HG03196 (cell line): Measurements from ENCODE around the gene GGT1.
"Not testable (repeated sequence)": the region's sequence is repeated elsewhere in the genome, so short reads cannot be mapped to it uniquely, and the experiment has no call there.

Experiments
- ATAC-seq: cut with Tn5 transposase; IDR thresholded peaks from one replicate; pipeline ENCODE4 v1.9.1; 2021; ENCODE audit not compliant: unreplicated experiment

GGT1 gene

GRCh38 chr22:24595863-24596262 is 7.1 kb upstream of the GGT1 start:
- no peak for ATAC-seq

DNA sequence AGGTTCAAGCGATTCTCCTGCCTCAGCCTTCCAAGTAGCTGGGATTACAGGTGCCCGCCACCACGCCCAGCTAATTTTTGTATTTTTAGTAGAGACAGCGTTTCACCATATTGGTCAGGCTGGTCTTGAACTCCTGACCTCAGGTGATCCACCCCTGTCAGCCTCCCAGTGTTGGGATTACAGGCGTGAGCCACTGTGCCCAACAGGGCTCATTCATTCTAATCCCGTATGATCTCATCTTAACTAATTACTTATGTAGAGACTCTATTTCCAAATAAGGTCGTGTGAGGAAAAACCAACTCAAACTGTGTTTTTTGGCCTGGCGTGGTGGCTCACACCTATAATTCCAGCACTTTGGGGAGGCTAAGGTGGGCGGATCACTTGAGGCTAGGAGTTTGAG is 5.9 kb upstream of the GGT1 start:
- ATAC-seq, result not testable (repeated sequence)

GRCh38 chr22:24599514-24599913 is 3.5 kb upstream of the GGT1 start:
- ATAC-seq, result no peak

- not testable (repeated sequence) for ATAC-seq
Measured at GRCh38 chr22:24599958-24600715, 2.9 kb upstream of the GGT1 start.

GRCh38 chr22:24601217-24602104 is 1.5 kb upstream of the GGT1 start:
- no peak for ATAC-seq

DNA sequence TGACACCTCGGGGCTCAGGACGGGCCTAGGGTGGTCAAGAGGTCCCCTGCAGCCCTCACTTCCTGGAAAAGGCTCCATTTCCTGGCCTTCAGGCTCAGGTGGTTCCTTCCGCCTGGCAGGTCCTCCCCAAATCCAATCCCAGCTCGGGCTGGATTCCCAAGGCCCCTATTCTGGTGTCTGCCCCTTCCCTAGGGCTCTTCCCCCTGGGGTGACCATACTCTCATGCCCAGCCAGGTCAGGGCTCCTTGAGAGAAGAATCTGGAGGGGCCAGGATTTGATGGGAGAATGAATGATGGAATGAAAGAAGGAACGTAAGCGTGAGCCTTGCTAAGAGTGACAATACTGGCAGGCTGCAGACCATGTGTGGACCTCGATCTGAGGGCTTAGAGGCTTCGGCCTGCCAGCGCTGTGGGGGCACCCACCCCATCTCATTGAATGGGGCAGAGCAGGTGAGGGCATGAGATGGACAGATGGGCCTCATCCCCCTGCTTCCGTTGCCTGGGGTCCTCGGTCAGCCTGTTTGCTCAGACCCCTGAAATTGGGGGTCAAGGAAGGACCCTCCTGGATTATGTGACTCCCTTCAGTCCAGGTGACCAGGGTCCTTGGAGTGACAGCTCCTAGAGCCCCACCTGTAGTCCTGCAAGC is 766 bp upstream of the GGT1 start:
- ATAC-seq, result not testable (repeated sequence)

- not testable (repeated sequence) for ATAC-seq
Measured at GRCh38 chr22:24603770-24604629, 1.0 kb downstream of the GGT1 start.

DNA sequence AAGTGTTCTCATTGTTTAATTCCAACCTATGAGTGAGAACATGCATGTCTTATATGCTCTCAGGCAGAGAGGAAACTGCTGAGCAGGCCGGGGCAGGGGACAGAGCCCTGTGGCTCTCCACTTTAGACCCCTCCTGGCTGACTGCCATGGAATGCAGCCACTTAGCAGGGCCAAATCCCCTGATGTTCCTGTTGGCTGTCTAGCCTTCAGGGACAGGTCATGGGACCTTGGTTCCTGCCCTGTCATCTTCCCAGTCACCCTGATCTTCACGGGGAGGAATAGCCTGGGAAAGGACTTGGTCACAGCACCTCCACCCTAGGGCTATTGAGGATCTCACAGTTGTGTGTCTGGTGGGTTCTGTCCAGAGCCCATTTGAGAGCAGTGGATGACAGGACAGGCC is 3.3 kb downstream of the GGT1 start:
- ATAC-seq, result not testable (repeated sequence)

DNA sequence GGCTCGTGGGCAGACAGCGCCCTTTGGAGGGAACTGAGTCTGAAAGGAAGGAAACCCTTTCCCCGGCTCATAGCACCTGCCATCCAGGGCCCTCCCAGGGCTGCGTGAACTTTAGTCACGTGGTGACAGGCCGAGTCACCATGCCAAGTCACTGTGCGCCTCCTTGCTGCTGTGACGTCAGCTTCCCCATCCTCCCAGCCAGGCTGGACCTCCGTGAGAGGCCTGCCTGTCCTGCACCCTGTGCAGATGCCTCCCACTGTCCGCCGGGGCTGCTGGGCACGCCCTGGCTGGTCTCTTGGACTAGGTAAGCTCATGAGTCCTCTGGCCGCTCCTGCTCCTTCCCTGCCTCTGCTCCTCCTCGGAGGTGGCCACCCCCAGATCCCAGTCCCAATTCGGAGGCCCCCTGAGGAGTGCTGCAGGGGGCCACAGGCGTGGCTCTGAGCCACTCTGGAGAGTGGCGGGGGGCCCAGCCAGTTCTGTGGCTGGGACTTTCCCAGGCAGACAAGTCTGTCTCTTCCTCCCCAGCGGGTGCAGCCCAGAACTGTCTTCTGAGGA is 4.5 kb downstream of the GGT1 start:
- not testable (repeated sequence) for ATAC-seq

DNA sequence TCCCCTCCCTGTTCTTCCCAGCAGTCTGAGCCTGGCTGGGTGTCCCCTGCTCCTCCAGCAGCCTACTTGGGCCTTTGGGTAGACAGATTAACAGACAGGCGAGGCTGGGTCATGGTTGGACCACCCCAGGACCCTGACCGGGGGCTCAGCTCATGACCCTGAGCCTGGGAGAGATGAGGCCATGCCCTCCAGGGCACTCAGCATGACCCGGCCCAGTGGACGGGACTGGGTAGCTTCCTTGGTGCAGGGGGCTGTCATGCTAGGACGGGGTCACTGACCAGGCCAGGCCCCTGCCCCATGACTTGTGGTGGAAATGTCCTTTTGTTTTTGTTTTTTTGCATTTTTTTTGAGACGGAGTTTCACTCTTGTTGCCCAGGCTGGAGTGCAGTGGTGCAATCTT is 5.3 kb downstream of the GGT1 start:
- not testable (repeated sequence) for ATAC-seq

GRCh38 chr22:24609888-24610287 is 6.9 kb downstream of the GGT1 start:
- ATAC-seq, result not testable (repeated sequence)

- not testable (repeated sequence) for ATAC-seq
Measured at GRCh38 chr22:24614794-24615193, 11.8 kb downstream of the GGT1 start.

GRCh38 chr22:24621244-24621643 is 18.3 kb downstream of the GGT1 start:
- ATAC-seq, result not testable (repeated sequence)

DNA sequence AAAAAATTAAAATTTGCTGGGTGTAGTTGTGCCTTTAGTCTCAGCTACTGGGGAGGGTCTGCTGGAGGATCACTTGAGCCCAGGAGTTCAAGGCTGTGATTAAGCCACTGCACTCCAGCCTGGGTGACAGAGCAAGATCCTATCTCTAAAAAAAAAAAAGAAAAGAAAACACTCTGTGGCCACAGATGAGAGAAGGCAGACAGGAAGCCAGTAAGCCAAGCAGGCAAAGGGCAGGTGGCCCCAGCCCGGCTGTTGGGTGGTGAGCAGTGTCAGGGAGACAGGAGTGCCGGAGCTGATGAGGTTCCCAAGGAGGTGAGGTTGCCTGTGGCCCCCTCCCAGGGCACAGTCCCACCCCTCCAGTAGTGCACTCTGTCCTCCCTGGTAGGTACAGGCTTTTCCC is 19.6 kb downstream of the GGT1 start:
- not testable (repeated sequence) for ATAC-seq

- ATAC-seq, result not testable (repeated sequence)
Measured at GRCh38 chr22:24627911-24628310, 24.9 kb downstream of the GGT1 start.

GRCh38 chr22:24629069-24629468 is 26.1 kb downstream of the GGT1 start:
- not testable (repeated sequence) for ATAC-seq

GRCh38 chr22:24630812-24631427 is 27.9 kb downstream of the GGT1 start:
- ATAC-seq, result not testable (repeated sequence)

- not testable (repeated sequence) for ATAC-seq
Measured at GRCh38 chr22:24631430-24632122, 28.6 kb downstream of the GGT1 start.

GRCh38 chr22:24632642-24633041 is 29.6 kb downstream of the GGT1 start:
- ATAC-seq, result not testable (repeated sequence)
